GM19099 (cell line): ENCODE measurements around the gene CCM2L.

Source experiments
- POLR2A ChIP-seq: IDR thresholded peaks from 3 replicates; pipeline ENCODE4 v1.6.1; 2011; ENCODE audit warnings: low read depth; ENCODE audit not compliant: insufficient read length; ENCODE audit errors: extremely low read depth

CCM2L gene

GRCh38 chr20:32078791-32079190 lies 68.6 kb downstream of the CCM2L start:
- TF ChIP-seq POLR2A, result no peak

GRCh38 chr20:32079655-32080109 lies 69.4 kb downstream of the CCM2L start:
- no peak for TF ChIP-seq POLR2A

GRCh38 chr20:32080783-32081182 lies 70.5 kb downstream of the CCM2L start:
- TF ChIP-seq POLR2A, result no peak
